Measurements from ENCODE around the gene GFAP. TPM values are rescaled to one million over a fixed set of nuclear protein-coding genes. Genes with fewer than 3 reads are reported as not detected.
A peak's percentile ranks its signal among the peaks of the same experiment; 100 is the strongest.

Gene GFAP
- total RNA-seq, 3 donors from 2014 or later: 4.2 to 37.0 (median 11.8) TPM

DNA sequence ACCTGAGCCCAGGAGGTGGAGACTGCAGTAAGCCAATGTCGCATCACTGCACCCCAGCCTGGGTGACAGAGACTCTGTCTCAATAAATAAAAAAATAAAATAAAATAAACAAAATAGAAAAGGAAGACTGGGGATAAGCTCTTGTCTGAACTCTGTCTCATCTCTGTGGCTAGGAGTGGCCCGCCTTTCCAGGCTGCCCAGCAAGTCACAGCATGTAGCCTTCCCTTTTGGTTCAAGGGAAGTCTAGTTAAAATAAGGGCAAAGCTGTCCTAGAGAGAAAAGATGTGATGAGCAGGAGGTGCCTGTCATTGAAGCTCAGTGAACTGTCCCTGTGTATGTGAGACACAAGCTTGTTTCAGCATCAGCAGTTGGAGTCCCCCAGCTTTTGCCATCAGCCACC is 2.7 kb upstream of the GFAP start:
- intact Hi-C loops (cut with DNase I; ENCODE audit: low total_unique reads): loop anchor here (5.0 to 10.0 kb wide), 2 partner anchors 104 to 187 kb away; no protein-coding TSS in a partner anchor
- Histone ChIP-seq H3K27ac (peak overlapping the region; percentile 72 to 87), H3K36me3 (no peaks in the 10 kb centered on the region), H3K27me3 (no peaks in the 10 kb centered on the region), H3K9me3 (no peaks in the 10 kb centered on the region), H3K4me3 (no peak overlapping the region), H3K4me1 (peaks cover 0 to 10% of the 10 kb centered on the region in 2 donors)
- DNase-seq (ENCODE audit: low spot score in 2 of 2): peak in 1 of 2 donors; percentile 34
- TF ChIP-seq, protein P1, sequence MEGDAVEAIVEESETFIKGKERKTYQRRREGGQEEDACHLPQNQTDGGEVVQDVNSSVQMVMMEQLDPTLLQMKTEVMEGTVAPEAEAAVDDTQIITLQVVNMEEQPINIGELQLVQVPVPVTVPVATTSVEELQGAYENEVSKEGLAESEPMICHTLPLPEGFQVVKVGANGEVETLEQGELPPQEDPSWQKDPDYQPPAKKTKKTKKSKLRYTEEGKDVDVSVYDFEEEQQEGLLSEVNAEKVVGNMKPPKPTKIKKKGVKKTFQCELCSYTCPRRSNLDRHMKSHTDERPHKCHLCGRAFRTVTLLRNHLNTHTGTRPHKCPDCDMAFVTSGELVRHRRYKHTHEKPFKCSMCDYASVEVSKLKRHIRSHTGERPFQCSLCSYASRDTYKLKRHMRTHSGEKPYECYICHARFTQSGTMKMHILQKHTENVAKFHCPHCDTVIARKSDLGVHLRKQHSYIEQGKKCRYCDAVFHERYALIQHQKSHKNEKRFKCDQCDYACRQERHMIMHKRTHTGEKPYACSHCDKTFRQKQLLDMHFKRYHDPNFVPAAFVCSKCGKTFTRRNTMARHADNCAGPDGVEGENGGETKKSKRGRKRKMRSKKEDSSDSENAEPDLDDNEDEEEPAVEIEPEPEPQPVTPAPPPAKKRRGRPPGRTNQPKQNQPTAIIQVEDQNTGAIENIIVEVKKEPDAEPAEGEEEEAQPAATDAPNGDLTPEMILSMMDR (IDR thresholded peaks at IDR 0.05): no peak
- TF ChIP-seq POLR2AphosphoS5 (IDR thresholded peaks at IDR 0.05): no peak
- no peak for TF ChIP-seq POLR2A (IDR thresholded peaks at IDR 0.05)

DNA sequence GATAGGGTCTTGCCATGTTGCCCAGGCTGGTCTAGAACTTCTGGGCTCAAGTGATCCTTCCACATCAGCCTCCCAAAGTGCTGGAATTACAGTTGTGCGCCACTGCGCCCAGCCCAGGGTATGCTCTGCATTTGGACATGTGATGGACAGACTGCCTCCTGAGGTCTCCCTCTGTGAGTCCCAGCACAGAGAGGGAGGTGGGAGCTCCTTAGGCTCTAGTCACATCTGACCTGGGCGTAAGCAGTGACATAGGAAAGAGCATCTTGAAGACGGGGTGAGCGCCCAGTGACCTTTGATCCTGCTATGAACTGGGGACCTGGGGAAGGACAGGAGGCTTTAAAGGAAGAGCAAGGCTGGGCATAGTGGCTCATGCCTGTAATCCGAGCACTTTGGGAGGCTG is 2.2 kb upstream of the GFAP start:
- Histone ChIP-seq H3K36me3 (no peaks in the 10 kb centered on the region), H3K9me3 (no peaks in the 10 kb centered on the region), H3K4me1 (peaks cover 0 to 10% of the 10 kb centered on the region in 2 donors), H3K27ac (peak overlapping the region; percentile 72 to 87), H3K27me3 (no peaks in the 10 kb centered on the region), H3K4me3 (no peak overlapping the region)
- no peak for TF ChIP-seq POLR2A (IDR thresholded peaks at IDR 0.05)
- TF ChIP-seq, protein P1 (IDR thresholded peaks at IDR 0.05): no peak
- no peak for TF ChIP-seq POLR2AphosphoS5 (IDR thresholded peaks at IDR 0.05)
- intact Hi-C loops (cut with DNase I; ENCODE audit: low total_unique reads): loop anchor here (5.0 to 10.0 kb wide), 2 partner anchors 105 to 187 kb away; no protein-coding TSS in a partner anchor
- DNase-seq (ENCODE audit: low spot score in 2 of 2): peak in 1 of 2 donors; percentile 34

DNA sequence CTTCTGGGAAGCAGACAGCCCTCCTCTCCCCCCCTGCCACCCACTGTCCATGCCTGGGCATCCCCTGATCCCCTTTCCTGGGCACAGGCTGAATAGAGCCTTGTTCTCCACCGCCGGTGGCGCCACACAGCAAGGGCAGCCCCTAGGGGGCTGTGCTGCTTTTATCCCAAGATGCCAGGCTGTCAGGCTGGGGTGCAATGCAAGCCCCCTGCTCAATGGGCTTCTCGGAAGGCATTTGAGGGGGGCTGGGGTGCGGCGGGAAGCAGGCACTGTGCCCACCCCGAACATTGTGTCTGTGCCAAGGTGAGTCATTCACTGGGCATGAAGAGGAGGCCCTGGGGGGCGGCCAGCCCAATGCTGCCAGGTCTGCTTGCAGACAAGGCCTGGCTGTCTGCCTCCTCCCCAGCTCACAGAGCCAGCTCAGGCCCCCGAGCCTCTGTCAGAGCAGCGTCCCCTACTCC is 1.5 kb upstream of the GFAP start:
- peak in 2 of 3 donors; percentile 38 to 47 for TF ChIP-seq POLR2AphosphoS5 (IDR thresholded peaks at IDR 0.05)
- TF ChIP-seq, protein P1 (IDR thresholded peaks at IDR 0.05): no peak
- peak overlapping the region; percentile 87 for H3K27ac ChIP-seq

DNA sequence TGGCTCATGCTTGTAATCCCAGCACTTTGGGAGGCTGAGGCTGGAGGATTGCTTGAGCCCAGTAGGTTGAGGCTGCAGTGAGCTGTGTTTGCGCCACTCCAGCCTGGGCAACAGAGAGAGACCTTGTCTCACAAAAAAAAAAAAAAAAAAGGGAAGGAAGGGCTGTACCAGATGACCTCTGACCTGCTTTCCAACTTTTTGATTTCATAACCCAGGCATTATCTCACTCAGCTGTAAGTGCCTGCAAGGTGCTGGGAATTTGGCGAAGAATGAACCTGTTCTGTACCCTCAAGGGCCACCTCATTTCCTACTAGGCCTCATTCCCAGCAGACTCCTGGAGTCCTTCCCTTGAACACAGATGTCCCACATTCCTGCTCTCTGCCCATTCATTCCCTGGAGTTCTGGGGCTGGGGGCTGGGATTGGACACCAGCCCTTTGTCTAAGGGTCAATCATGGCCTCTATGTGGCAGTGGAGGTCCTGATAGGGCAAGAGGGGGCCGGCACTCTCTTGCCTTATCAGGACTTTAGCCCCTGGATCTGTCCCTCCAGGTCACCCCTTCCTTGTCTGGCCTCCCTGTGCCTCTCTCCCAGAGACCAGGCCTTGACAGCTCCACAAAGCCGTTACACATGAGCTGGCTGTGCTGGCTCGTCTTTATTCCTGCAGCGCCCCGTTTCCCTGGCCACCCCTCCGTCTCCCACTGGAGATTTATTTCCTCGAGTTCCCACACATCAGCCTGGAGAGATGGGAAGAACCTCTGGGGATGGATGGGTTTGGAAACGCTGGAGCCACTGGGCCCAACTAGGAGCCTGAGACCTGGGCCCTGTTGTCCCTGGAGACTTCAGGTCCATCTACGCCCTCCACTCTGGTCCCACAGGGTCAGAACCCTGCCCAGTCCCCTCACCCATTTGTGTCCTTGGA is 821 bp upstream of the GFAP start:
- intact Hi-C loops (cut with DNase I; ENCODE audit: low total_unique reads): loop anchor here (5.0 to 10.0 kb wide), 2 partner anchors 106 to 189 kb away; no protein-coding TSS in a partner anchor
- peaks cover 0 to 10% of the 10 kb centered on the region in 2 donors for H3K4me1 ChIP-seq

More for the DNA sequence above, 1.5 kb upstream of the GFAP start:
- Histone ChIP-seq H3K36me3 (no peaks in the 10 kb centered on the region), H3K4me3 (no peak overlapping the region), H3K27me3 (no peaks in the 10 kb centered on the region), H3K9me3 (no peaks in the 10 kb centered on the region), H3K4me1 (peaks cover 0 to 10% of the 10 kb centered on the region in 2 donors)
- intact Hi-C loops (cut with DNase I; ENCODE audit: low total_unique reads): loop anchor here (5.0 to 10.0 kb wide), 2 partner anchors 105 to 188 kb away; no protein-coding TSS in a partner anchor
- DNase-seq (ENCODE audit: low spot score in 2 of 2): peak; percentile 65 to 84

More for the DNA sequence above, 821 bp upstream of the GFAP start:
- peak overlapping the region; percentile 87 for H3K27ac ChIP-seq
- TF ChIP-seq POLR2A (IDR thresholded peaks at IDR 0.05) (no peak), POLR2AphosphoS5 (IDR thresholded peaks at IDR 0.05) (no peak)
- TF ChIP-seq, protein P1 (IDR thresholded peaks at IDR 0.05): no peak
- H3K27me3 ChIP-seq: no peaks in the 10 kb centered on the region
- H3K9me3 ChIP-seq: no peaks in the 10 kb centered on the region
- peak in 1 of 2 donors; percentile 42 for DNase-seq (ENCODE audit: low spot score in 2 of 2)
- no peak overlapping the region for H3K4me3 ChIP-seq
- no peaks in the 10 kb centered on the region for H3K36me3 ChIP-seq
